OCI-LY3 (cell line): ENCODE results near the gene TUBG1.

ENCODE experiments used
- H2AFZ ChIP-seq: fragments of 200-600, 300-600 bp; shearing (Covaris generic); 2 replicates; pipeline ENCODE4 v1.6.0; 2014; ENCODE audit warnings: antibody characterized with exemption, low read depth, low read length
- H3K27ac ChIP-seq: fragments of 200-600, 300-600 bp; sonication (generic); 2 replicates; pipeline ENCODE4 v1.5.1; 2014; ENCODE audit warnings: mild to moderate bottlenecking, low read length, moderate library complexity, mixed read lengths
- H3K27me3 ChIP-seq: fragments of 200-600, 300-600 bp; sonication (generic); 2 replicates; pipeline ENCODE4 v1.6.1; 2014; ENCODE audit warnings: low read depth, low read length, mixed read lengths
- H3K36me3 ChIP-seq: fragments of 200-600, 300-600 bp; sonication (generic); replicated peaks from 2 replicates; pipeline ENCODE3; 2014; ENCODE audit warnings: low read depth, low read length, mixed read lengths
- H3K4me1 ChIP-seq: fragments of 300-600, 200-600 bp; sonication (generic); 2 replicates; pipeline ENCODE4 v1.6.1; 2014; ENCODE audit warnings: low read length, mixed read lengths
- H3K4me2 ChIP-seq: fragments of 200-600, 300-600 bp; sonication (generic); 2 replicates; pipeline ENCODE4 v1.6.1; 2014; ENCODE audit warnings: low read length, mixed read lengths
- H3K4me3 ChIP-seq: fragments of 300-600, 200-600 bp; sonication (generic); 2 replicates; pipeline ENCODE4 v1.5.1; 2014; ENCODE audit warnings: antibody characterized with exemption, mild to moderate bottlenecking, low read length, moderate library complexity
- H3K79me2 ChIP-seq: fragments of 300-600, 200-600 bp; shearing (Covaris generic); 2 replicates; pipeline ENCODE4 v1.6.1; 2014; ENCODE audit warnings: mild to moderate bottlenecking, low read length, mixed read lengths
- H3K9ac ChIP-seq: fragments of 300-600, 200-600 bp; shearing (Covaris generic); 2 replicates; pipeline ENCODE4 v1.6.0; 2014; ENCODE audit warnings: mild to moderate bottlenecking, low read length, moderate library complexity
- H3K9me3 ChIP-seq: fragments of 200-600, 300-600 bp; shearing (Covaris generic); 2 replicates; pipeline ENCODE4 v1.6.1; 2014; ENCODE audit warnings: low read length, mixed read lengths; ENCODE audit not compliant: insufficient read depth
- H4K20me1 ChIP-seq: fragments of 200-600, 300-600 bp; sonication (generic); 2 replicates; pipeline ENCODE4 v1.6.1; 2016; ENCODE audit warnings: low read length, mixed read lengths; ENCODE audit not compliant: insufficient read depth
- EZH2phosphoT487 ChIP-seq: fragments of 200-600 bp; shearing (Covaris generic); IDR thresholded peaks from 2 replicates; pipeline ENCODE4 v1.6.1; 2018; ENCODE audit warnings: antibody characterized with exemption, mixed run types, low read depth
- TF ChIP-seq, protein P1 (sequence below): fragments of 200-600, 300-600 bp; sonication (generic); IDR thresholded peaks from 2 replicates; pipeline ENCODE4 v1.5.1; 2014; ENCODE audit warnings: antibody characterized with exemption, low read length, low read depth

TUBG1 gene

DNA sequence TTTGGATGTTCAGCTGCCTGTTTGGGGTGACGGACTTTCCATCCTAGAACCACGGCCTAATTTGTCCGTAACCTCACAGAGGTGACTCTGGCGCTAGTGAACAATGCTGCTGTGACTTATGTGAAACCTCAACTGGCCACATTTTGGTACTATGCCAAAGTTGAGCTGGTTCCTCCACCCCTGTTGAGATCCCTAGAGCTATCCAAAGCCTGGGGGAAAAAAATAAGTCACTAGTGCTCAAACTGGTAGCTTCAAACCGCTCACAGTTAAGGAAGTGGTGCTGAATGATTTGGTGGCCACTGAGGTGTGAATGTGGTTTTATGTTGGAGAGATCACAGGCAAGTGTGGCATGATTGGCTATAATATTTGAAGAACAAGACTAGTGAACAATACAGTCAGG lies 38.3 kb downstream of the TUBG1 start:
- no peaks in the 10 kb centered on the region for H4K20me1 ChIP-seq
- no peak overlapping the region for H3K4me3 ChIP-seq
- no peak overlapping the region for H3K4me2 ChIP-seq
- H3K36me3 ChIP-seq, result no peaks in the 10 kb centered on the region
- no peak overlapping the region for H3K9ac ChIP-seq
- TF ChIP-seq, protein P1, sequence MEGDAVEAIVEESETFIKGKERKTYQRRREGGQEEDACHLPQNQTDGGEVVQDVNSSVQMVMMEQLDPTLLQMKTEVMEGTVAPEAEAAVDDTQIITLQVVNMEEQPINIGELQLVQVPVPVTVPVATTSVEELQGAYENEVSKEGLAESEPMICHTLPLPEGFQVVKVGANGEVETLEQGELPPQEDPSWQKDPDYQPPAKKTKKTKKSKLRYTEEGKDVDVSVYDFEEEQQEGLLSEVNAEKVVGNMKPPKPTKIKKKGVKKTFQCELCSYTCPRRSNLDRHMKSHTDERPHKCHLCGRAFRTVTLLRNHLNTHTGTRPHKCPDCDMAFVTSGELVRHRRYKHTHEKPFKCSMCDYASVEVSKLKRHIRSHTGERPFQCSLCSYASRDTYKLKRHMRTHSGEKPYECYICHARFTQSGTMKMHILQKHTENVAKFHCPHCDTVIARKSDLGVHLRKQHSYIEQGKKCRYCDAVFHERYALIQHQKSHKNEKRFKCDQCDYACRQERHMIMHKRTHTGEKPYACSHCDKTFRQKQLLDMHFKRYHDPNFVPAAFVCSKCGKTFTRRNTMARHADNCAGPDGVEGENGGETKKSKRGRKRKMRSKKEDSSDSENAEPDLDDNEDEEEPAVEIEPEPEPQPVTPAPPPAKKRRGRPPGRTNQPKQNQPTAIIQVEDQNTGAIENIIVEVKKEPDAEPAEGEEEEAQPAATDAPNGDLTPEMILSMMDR, result no peak
- TF ChIP-seq EZH2phosphoT487, result no peak
- H3K27ac ChIP-seq, result no peak overlapping the region
- H3K27me3 ChIP-seq, result no peaks in the 10 kb centered on the region
- H2AFZ ChIP-seq, result no peak overlapping the region
- no peaks in the 10 kb centered on the region for H3K79me2 ChIP-seq
- H3K4me1 ChIP-seq, result no peaks in the 10 kb centered on the region
- H3K9me3 ChIP-seq, result no peaks in the 10 kb centered on the region

DNA sequence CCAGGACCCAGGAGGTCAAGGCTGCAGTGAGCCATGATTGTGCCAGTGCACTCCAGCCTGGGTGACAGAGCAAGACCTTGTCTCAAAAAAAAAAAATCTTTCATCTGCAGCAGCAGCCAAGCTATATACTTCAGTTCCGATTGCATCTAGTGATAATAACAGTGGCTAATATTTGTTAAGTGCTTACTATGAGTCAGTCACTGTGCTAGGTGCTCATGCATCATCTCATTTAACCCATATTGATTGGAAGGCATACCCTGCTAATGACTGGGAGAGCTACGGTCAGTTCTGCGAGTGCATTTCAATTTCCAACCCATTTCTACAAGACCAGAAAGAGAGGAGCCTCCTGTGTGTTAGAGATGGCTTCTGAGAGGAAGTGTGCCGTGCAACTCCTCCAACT lies 41.9 kb downstream of the TUBG1 start:
- no peaks in the 10 kb centered on the region for H4K20me1 ChIP-seq
- H2AFZ ChIP-seq, result no peak overlapping the region
- H3K36me3 ChIP-seq, result no peaks in the 10 kb centered on the region
- H3K4me3 ChIP-seq, result no peak overlapping the region
- H3K27ac ChIP-seq, result no peak overlapping the region
- H3K4me2 ChIP-seq, result no peak overlapping the region
- TF ChIP-seq, protein P1, result no peak
- TF ChIP-seq EZH2phosphoT487, result no peak
- H3K4me1 ChIP-seq, result peaks cover 12% of the 10 kb centered on the region
- H3K9me3 ChIP-seq, result no peaks in the 10 kb centered on the region
- no peak overlapping the region for H3K9ac ChIP-seq
- H3K79me2 ChIP-seq, result no peaks in the 10 kb centered on the region
- no peaks in the 10 kb centered on the region for H3K27me3 ChIP-seq

DNA sequence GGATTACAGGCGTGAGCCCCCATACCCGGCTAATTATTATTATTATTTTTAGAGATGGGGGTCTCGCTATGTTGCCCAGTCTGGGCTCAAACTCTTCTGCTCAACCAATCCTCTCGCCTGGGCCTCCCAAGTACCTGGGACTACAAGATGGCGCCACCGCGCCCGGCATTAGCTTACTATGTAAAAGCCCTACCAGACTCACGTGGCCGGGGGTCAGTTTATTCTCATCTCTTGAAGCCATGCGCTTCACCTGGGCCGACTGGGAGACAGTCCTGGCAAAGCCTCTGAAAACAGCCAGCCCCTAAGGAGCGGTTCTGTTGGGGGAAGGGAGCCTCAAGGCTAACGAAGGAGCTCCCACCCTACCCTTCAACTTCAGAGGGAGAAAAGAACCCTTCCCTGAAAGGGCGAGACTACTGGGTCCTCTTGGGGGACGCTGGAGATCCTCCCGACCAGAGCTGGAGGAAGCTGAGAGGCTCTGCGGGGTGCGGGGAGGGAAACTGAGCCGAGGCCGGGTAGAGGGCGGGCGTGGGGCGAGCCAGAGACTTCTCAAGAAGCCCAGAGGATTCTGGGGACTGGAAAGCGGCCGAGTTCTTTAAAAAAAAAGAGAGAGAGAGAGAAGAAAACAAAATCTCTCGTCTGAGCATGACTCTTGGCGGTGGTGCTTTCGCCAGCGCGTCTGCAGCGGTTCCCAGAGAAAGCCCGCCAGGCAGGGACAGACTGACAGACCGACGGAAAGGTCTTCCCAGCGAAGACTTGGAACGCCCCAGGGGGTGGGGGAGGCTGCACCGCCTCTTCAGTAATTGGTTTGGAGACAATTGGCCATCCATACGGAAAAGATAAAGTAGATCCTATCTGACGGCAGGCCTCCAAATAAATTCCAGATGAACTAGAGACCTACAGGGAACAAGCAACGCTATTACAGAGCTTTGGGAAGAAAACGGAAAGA lies 44.0 kb downstream of the TUBG1 start:
- Histone ChIP-seq H3K4me3 (no peak overlapping the region), H3K27ac (no peak overlapping the region), H4K20me1 (no peaks in the 10 kb centered on the region), H3K4me1 (peaks cover 21% of the 10 kb centered on the region), H3K36me3 (no peaks in the 10 kb centered on the region), H3K9me3 (no peaks in the 10 kb centered on the region), H3K79me2 (no peaks in the 10 kb centered on the region), H3K4me2 (no peak overlapping the region), H3K27me3 (no peaks in the 10 kb centered on the region), H2AFZ (no peak overlapping the region), H3K9ac (no peak overlapping the region)
- TF ChIP-seq EZH2phosphoT487, result no peak
- TF ChIP-seq, protein P1, result no peak

DNA sequence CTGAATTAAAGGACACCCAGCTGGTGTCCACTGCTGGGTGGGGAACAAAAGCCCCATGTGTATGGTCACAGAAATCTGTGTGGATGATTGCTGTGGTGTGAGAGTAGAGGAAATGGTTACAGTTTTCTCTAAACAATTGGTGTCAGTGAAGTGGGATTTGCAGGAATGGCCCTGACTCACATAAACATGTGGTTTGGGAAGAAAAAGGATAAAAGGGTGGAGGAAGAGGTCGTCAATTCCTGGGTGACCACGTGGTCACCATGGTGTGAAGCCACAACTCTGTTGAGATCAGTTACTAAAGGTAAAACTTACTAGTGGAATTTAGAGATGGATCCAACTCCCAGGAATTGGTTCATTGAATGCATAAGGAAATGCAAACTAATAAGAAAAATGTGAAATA lies 46.0 kb downstream of the TUBG1 start:
- Histone ChIP-seq H4K20me1 (no peaks in the 10 kb centered on the region), H3K9me3 (no peaks in the 10 kb centered on the region), H2AFZ (no peak overlapping the region), H3K36me3 (no peaks in the 10 kb centered on the region), H3K9ac (no peak overlapping the region), H3K4me1 (peaks cover 31% of the 10 kb centered on the region), H3K4me2 (peak overlapping the region; percentile 24; the same call in 1 of the 2 replicates), H3K79me2 (no peaks in the 10 kb centered on the region), H3K4me3 (no peak overlapping the region), H3K27ac (peak overlapping the region; percentile 36; the same call in 1 of the 2 replicates), H3K27me3 (no peaks in the 10 kb centered on the region)
- TF ChIP-seq, protein P1, result no peak
- no peak for TF ChIP-seq EZH2phosphoT487
